ENCODE results near the gene DOCK9.

Gene DOCK9

GRCh38 chr13:98877936-98878335 is 99.9 kb downstream of the DOCK9 start:
- H3K27ac ChIP-seq, result no peak overlapping the region
- H3K4me3 ChIP-seq, result no peak overlapping the region

- Histone ChIP-seq H3K4me3 (no peak overlapping the region), H3K27ac (no peak overlapping the region)
These were observed 100.4 kb downstream of the DOCK9 start for GRCh38 chr13:98877466-98877865.

- H3K27ac ChIP-seq, result no peak overlapping the region
- H3K4me3 ChIP-seq, result no peak overlapping the region
These were observed 102.6 kb downstream of the DOCK9 start for GRCh38 chr13:98875146-98875729.

GRCh38 chr13:98874029-98874397 is 103.9 kb downstream of the DOCK9 start:
- Histone ChIP-seq H3K27ac (no peak overlapping the region), H3K4me3 (no peak overlapping the region)

GRCh38 chr13:98873377-98874028 is 104.4 kb downstream of the DOCK9 start:
- no peak overlapping the region for H3K4me3 ChIP-seq
- H3K27ac ChIP-seq, result no peak overlapping the region

- Histone ChIP-seq H3K27ac (no peak overlapping the region), H3K4me3 (no peak overlapping the region)
These were observed 106.1 kb downstream of the DOCK9 start for GRCh38 chr13:98871727-98872126.

- H3K4me3 ChIP-seq, result no peak overlapping the region
- no peak overlapping the region for H3K27ac ChIP-seq
These were observed 108.3 kb downstream of the DOCK9 start for GRCh38 chr13:98869408-98870090.

- no peak overlapping the region for H3K27ac ChIP-seq
- H3K4me3 ChIP-seq, result no peak overlapping the region
These were observed 108.9 kb downstream of the DOCK9 start for GRCh38 chr13:98868932-98869331.

GRCh38 chr13:98866882-98867281 is 111.0 kb downstream of the DOCK9 start:
- no peak overlapping the region for H3K4me3 ChIP-seq
- no peak overlapping the region for H3K27ac ChIP-seq

- Histone ChIP-seq H3K4me3 (no peak overlapping the region), H3K27ac (no peak overlapping the region)
These were observed 117.4 kb downstream of the DOCK9 start for GRCh38 chr13:98860491-98860890.

GRCh38 chr13:98858191-98858590 is 119.7 kb downstream of the DOCK9 start:
- Histone ChIP-seq H3K27ac (peak overlapping the region in 1 of 21 experiments; percentile 19), H3K4me3 (no peak overlapping the region)

- H3K4me3 ChIP-seq, result no peak overlapping the region
- peak overlapping the region in 2 of 21 experiments; percentile 17 to 29 for H3K27ac ChIP-seq
These were observed 120.9 kb downstream of the DOCK9 start for GRCh38 chr13:98856983-98857382.

GRCh38 chr13:98854448-98854847 is 123.4 kb downstream of the DOCK9 start:
- Histone ChIP-seq H3K27ac (no peak overlapping the region), H3K4me3 (no peak overlapping the region)

GRCh38 chr13:98853771-98854221 is 124.1 kb downstream of the DOCK9 start:
- Histone ChIP-seq H3K4me3 (no peak overlapping the region), H3K27ac (no peak overlapping the region)

- Histone ChIP-seq H3K4me3 (no peak overlapping the region), H3K27ac (no peak overlapping the region)
These were observed 126.6 kb downstream of the DOCK9 start for GRCh38 chr13:98851276-98851675.

- Histone ChIP-seq H3K27ac (no peak overlapping the region), H3K4me3 (no peak overlapping the region)
These were observed 129.1 kb downstream of the DOCK9 start for GRCh38 chr13:98848746-98849145.

GRCh38 chr13:98847780-98848179 is 130.1 kb downstream of the DOCK9 start:
- Histone ChIP-seq H3K4me3 (no peak overlapping the region), H3K27ac (no peak overlapping the region)

- H3K27ac ChIP-seq, result no peak overlapping the region
- no peak overlapping the region for H3K4me3 ChIP-seq
These were observed 130.9 kb downstream of the DOCK9 start for GRCh38 chr13:98846986-98847385.

GRCh38 chr13:98846521-98846920 is 131.3 kb downstream of the DOCK9 start:
- H3K4me3 ChIP-seq, result no peak overlapping the region
- H3K27ac ChIP-seq, result no peak overlapping the region

- Histone ChIP-seq H3K4me3 (no peak overlapping the region), H3K27ac (no peak overlapping the region)
These were observed 132.1 kb downstream of the DOCK9 start for GRCh38 chr13:98845742-98846141.

- Histone ChIP-seq H3K27ac (no peak overlapping the region), H3K4me3 (no peak overlapping the region)
These were observed 133.8 kb downstream of the DOCK9 start for GRCh38 chr13:98844021-98844420.
